ENCODE measurements around the gene RNF225.

GRCh38 chr19:58351558-58351878, 43.9 kb upstream of the RNF225 start:
- TF ChIP-seq CTCF (conservative IDR thresholded peaks at IDR 0.05; ENCODE audit: low read length) (no peak), EZH2phosphoT487 (IDR thresholded peaks at IDR 0.05; ENCODE audit: borderline replicate concordance) (no peak)
